B cell (primary cell): ENCODE measurements around the gene EBF3. TPM values are rescaled to one million over a fixed set of nuclear protein-coding genes. Genes with fewer than 3 reads are reported as not detected.

Source experiments
- ATAC-seq: fragments of 200-7000 bp; cut with Tn5 transposase; one replicate; pipeline ENCODE4 v1.10.0; 2021; ENCODE audit warnings: low read depth, mild to moderate bottlenecking, moderate number of reproducible peaks, moderate library complexity
- CTCF ChIA-PET: fragments of 350-600 bp; sonication (Branson Sonifier 250); formaldehyde crosslinking; loops from one replicate; lab custom pipeline; 2021; ENCODE audit warnings: antibody characterized with exemption, inconsistent platforms; lab: Charles Lee
- POLR2A ChIA-PET: fragments of 350-600 bp; sonication (Branson Sonifier 250); formaldehyde crosslinking; loops from one replicate; lab custom pipeline; 2021; ENCODE audit warnings: antibody characterized with exemption; lab: Charles Lee
- DNase-seq: peaks from one replicate; pipeline ENCODE4 v3.0.0; 2013
- H2AFZ ChIP-seq: 2 replicates; pipeline ENCODE4 v1.6.1; 2012; ENCODE audit warnings: mild to moderate bottlenecking, low read depth, low read length; ENCODE audit not compliant: insufficient read depth, poor library complexity, severe bottlenecking
- H3K27ac ChIP-seq, 2 donors: 1 replicate in 1 of 2; 2 replicates in 1 of 2; pipeline ENCODE4 v1.5.1; 2012 to 2013; ENCODE audit warnings: low read length in 2 of 2, mild to moderate bottlenecking in 2 of 2, moderate library complexity in 1 of 2
- H3K27me3 ChIP-seq, 4 experiments: fragments of 200-600 bp in 1 of 4; sonication (generic) in 1 of 4; replicated peaks in 1 of 4; 1 replicate in 2 of 4; 2 replicates in 2 of 4; pipeline versions ENCODE4 v1.6.1 to v1.7.0; 2013 to 2016; ENCODE audit warnings: low read length in 3 of 4, mild to moderate bottlenecking in 2 of 4, mixed read lengths in 1 of 4, moderate library complexity in 1 of 4; ENCODE audit not compliant: insufficient read depth in 4 of 4, control insufficient read depth in 3 of 4; ENCODE audit errors: control extremely low read depth in 1 of 4
- H3K36me3 ChIP-seq, 2 experiments: replicated peaks in 1 of 2; 1 replicate in 1 of 2; 2 replicates in 1 of 2; pipeline versions ENCODE4 v1.6.1 to v1.7.1; 2013; ENCODE audit warnings: low read length in 1 of 2; ENCODE audit not compliant: insufficient read depth in 2 of 2, control insufficient read depth in 1 of 2; ENCODE audit errors: control extremely low read depth in 1 of 2, extremely low read depth in 1 of 2
- H3K4me1 ChIP-seq, 2 donors: fragments of 200-600 bp in 1 of 2; sonication (generic) in 1 of 2; 1 replicate in 1 of 2; 2 replicates in 1 of 2; pipeline versions ENCODE4 v1.5.1 to v1.6.1; 2013 to 2017; ENCODE audit warnings: low read length in 2 of 2; ENCODE audit not compliant: control insufficient read depth in 2 of 2, insufficient read depth in 2 of 2
- H3K4me2 ChIP-seq: replicated peaks from 2 replicates; pipeline ENCODE3; 2012; ENCODE audit warnings: mild to moderate bottlenecking, low read depth, low read length; ENCODE audit not compliant: poor library complexity, severe bottlenecking
- H3K4me3 ChIP-seq, 5 experiments: fragments of 200-600 bp in 1 of 5; sonication (generic) in 1 of 5; 1 replicate in 3 of 5; 2 replicates in 2 of 5; pipeline versions ENCODE4 v1.5.1 to v1.7.0; 2011 to 2016; ENCODE audit warnings: low read length in 4 of 5, mild to moderate bottlenecking in 4 of 5, low read depth in 2 of 5, control low read depth in 1 of 5, moderate library complexity in 1 of 5; ENCODE audit not compliant: insufficient read depth in 1 of 5; ENCODE audit errors: control extremely low read depth in 1 of 5, extremely low read depth in 1 of 5
- H3K79me2 ChIP-seq: fragments of 200-600 bp; sonication (generic); one replicate; pipeline ENCODE4 v1.6.0; 2016; ENCODE audit warnings: low read length; ENCODE audit not compliant: control insufficient read depth, insufficient read depth
- H3K9ac ChIP-seq: fragments of 200-600 bp; sonication (generic); 2 replicates; pipeline ENCODE4 v1.6.1; 2017; ENCODE audit warnings: mild to moderate bottlenecking, low read length, moderate library complexity
- H3K9me3 ChIP-seq, 3 donors: one replicate each; pipeline versions ENCODE4 v1.6.1 to v1.7.1; 2013; ENCODE audit warnings: low read length in 2 of 3; ENCODE audit not compliant: control insufficient read depth in 2 of 3, insufficient read depth in 1 of 3; ENCODE audit errors: control extremely low read depth in 1 of 3
- H4K20me1 ChIP-seq: 2 replicates; pipeline ENCODE4 v1.6.0; 2012; ENCODE audit warnings: mild to moderate bottlenecking, low read length; ENCODE audit not compliant: insufficient read depth, control insufficient read depth, poor library complexity, severe bottlenecking
- H3K27ac Mint-ChIP-seq: one replicate; pipeline ENCODE4 v1.8.0; 2021; ENCODE audit warnings: mixed read lengths
- H3K27me3 Mint-ChIP-seq: one replicate; pipeline ENCODE4 v1.8.0; 2021; ENCODE audit warnings: mixed read lengths
- H3K4me1 Mint-ChIP-seq: one replicate; pipeline ENCODE4 v1.8.0; 2021; ENCODE audit warnings: mixed read lengths
- H3K4me3 Mint-ChIP-seq: one replicate; pipeline ENCODE4 v1.8.0; 2021; ENCODE audit warnings: mixed read lengths
- H3K9me3 Mint-ChIP-seq: one replicate; pipeline ENCODE4 v1.8.0; 2022; ENCODE audit warnings: mixed read lengths; ENCODE audit not compliant: insufficient read depth
- CTCF ChIP-seq: fragments of 200-600 bp; IDR thresholded peaks from one replicate; pipeline ENCODE4 v1.8.0; 2022; ENCODE audit warnings: antibody characterized with exemption, mild to moderate bottlenecking
- EZH2 ChIP-seq: IDR thresholded peaks from 2 replicates; pipeline ENCODE4 v1.6.1; 2012; ENCODE audit warnings: borderline replicate concordance, low read depth, mild to moderate bottlenecking, moderate library complexity, low read length; ENCODE audit not compliant: insufficient read depth, poor library complexity, severe bottlenecking
- WGBS: methylation state at CpG from one replicate; pipeline ENCODE4 v1.1.5; 2013; ENCODE audit warnings: missing lambda C conversion rate; ENCODE audit not compliant: insufficient coverage; 5-methylcytosine and 5-hydroxymethylcytosine counted together
- intact Hi-C: fragments of 100-400 bp; cut with micrococcal nuclease; formaldehyde crosslinking; loops from one replicate; pipeline ENCODE4 v1.10.0; 2022
- polyA plus RNA-seq: library from polyadenylated mRNA; depleted of rRNA; stranded (reverse); fragments of >200 nt; gene quantifications from 2 replicates; pipeline ENCODE4 v1.2.3, GENCODE V29; 2012
- total RNA-seq, 2 donors: library from RNA; stranded (reverse); fragments of 120-200 nt in 1 of 2; gene quantifications; 1 replicate in 1 of 2; 2 replicates in 1 of 2; pipeline versions ENCODE4 v1.2.3 to v1.2.4, GENCODE V29; 2013 to 2022

EBF3 gene
- total and polyA plus RNA-seq, 2 donors (not counting 1 experiment from before 2014, with no cell fraction given) = not detected

GRCh38 chr10:130013335-130014262 is 49.5 kb upstream of the EBF3 start:
- no peak overlapping the region for H3K9ac ChIP-seq
- peaks cover 0 to 11% (median 0%) of the 10 kb centered on the region in 3 donors for H3K9me3 ChIP-seq
- Mint-ChIP-seq H3K27me3 (peaks cover 7% of the 10 kb centered on the region), H3K4me1 (no peaks in the 10 kb centered on the region), H3K9me3 (no peaks in the 10 kb centered on the region), H3K4me3 (no peak overlapping the region), H3K27ac (no peak overlapping the region)
- H3K27ac ChIP-seq = no peak overlapping the region
- H2AFZ ChIP-seq = no peak overlapping the region
- ChIA-PET POLR2A (no interaction called here), CTCF (no interaction called here)
- no peaks in the 10 kb centered on the region for H3K27me3 ChIP-seq
- H3K4me1 ChIP-seq = no peaks in the 10 kb centered on the region
- H3K4me3 ChIP-seq = no peak overlapping the region
- ATAC-seq = no peak
- no peaks in the 10 kb centered on the region for H4K20me1 ChIP-seq
- H3K4me2 ChIP-seq = no peak overlapping the region
- no peaks in the 10 kb centered on the region for H3K79me2 ChIP-seq
- intact Hi-C loops = no loop called here
- WGBS = 93% methylated on average over 26 of the region's 33 CpGs
- H3K36me3 ChIP-seq = no peaks in the 10 kb centered on the region
- TF ChIP-seq CTCF (no peak), EZH2 (no peak)
- DNase-seq = no peak

GRCh38 chr10:130012129-130012528 is 48.1 kb upstream of the EBF3 start:
- H3K4me3 ChIP-seq = no peak overlapping the region
- H3K27me3 Mint-ChIP-seq = peaks cover 10% of the 10 kb centered on the region
- TF ChIP-seq EZH2 (no peak), CTCF (no peak)
- H3K27ac ChIP-seq = no peak overlapping the region
- no peaks in the 10 kb centered on the region for H3K79me2 ChIP-seq
- H4K20me1 ChIP-seq = no peaks in the 10 kb centered on the region
- H3K4me2 ChIP-seq = no peak overlapping the region
- POLR2A ChIA-PET = no interaction called here
- 93% methylated on average over 12 of the region's 12 CpGs for WGBS
- no peak overlapping the region for H3K4me3 Mint-ChIP-seq
- CTCF ChIA-PET = no interaction called here
- H3K4me1 ChIP-seq = no peaks in the 10 kb centered on the region
- no peak overlapping the region for H3K27ac Mint-ChIP-seq
- no peaks in the 10 kb centered on the region for H3K36me3 ChIP-seq
- H3K27me3 ChIP-seq = no peaks in the 10 kb centered on the region
- H3K4me1 Mint-ChIP-seq = no peaks in the 10 kb centered on the region
- intact Hi-C loops = no loop called here
- ATAC-seq (no peak), DNase-seq (no peak)
- peaks cover 0 to 11% (median 0%) of the 10 kb centered on the region in 3 donors for H3K9me3 ChIP-seq
- H3K9me3 Mint-ChIP-seq = no peaks in the 10 kb centered on the region
- no peak overlapping the region for H3K9ac ChIP-seq
- no peak overlapping the region for H2AFZ ChIP-seq
